GM10847 (cell line): ENCODE measurements around the gene CMIP.

ENCODE experiments used
- POLR2A ChIP-seq: IDR thresholded peaks from 2 replicates; pipeline ENCODE4 v1.6.1; 2011; ENCODE audit not compliant: insufficient read length; ENCODE audit errors: extremely low read depth

The CMIP gene

DNA sequence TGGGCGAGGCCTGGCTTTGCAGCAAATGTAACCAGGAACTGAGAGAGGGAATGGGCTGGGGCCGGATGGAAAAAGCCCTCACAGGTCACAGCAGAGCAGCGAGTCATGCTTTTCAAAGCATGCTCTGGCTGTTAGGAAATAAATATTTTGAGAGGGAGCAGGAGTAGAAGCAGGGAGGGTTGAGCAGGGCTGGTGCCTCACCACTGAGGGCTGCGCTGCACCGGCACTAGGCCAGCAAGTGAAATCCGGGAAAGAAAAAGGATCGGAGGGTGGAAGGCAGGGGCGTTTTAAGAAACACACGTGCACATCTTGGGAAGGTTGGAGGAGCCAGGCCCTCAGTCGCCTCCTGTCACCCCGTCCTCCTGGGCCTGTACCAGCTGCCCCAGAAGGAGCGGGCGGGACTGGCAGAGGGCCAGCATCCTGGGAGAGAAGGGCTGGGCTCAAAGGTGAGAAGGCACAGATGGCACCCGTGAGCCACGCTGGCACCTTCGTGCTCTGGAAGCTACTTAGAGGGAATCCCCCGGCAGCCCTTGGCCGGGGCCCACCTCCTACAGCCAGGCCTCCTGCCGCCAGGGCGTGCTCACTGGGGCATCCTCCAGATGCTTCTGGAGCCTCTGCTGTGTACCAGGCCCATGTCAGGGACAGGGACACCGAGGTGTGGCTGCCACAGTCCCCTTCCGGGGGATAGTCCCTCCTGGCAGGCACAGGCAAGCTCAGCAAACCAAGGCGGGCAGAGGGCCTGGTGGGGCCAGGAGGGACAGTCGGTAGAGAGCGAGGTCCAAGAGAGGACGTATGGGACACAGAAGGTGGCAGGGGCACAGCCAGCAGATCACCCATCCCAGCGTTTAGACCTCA lies 263.0 kb downstream of the CMIP start:
- no peak for TF ChIP-seq POLR2A

DNA sequence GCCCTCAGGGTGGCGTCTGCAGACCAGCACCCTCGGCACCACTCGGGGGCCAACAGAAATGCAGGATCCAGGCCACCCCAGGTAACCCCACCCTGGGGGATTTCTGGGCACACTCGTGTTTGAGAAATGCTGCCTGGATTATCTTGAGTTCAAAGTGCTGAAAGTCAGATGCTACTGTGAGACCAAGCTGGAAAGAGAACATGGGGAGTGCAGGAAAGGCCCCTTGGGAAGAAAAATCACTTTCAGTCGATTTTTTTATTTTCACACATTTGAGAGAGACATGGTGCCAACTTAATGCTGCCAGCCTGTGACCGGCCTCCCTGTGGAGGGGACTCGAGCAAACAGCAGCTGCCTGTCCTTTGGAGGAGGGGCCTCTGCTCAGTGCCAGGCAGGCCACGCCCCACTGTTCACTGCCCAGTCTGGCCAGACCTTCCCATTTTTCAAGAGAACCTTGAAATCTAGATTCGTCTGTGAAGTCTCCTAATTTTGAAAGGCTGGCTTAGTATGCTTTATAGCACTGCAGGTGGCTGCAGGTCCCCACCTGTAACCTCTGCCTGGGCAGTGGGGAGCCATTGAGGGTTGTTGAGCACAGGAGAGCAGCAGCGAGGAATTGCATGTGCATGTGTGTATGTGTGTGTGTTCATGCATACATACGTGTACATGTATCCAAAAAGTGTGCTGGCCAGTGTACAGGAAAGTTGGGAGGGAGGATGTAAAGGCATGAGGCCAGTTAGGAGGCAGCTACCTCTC lies 263.8 kb downstream of the CMIP start:
- TF ChIP-seq POLR2A, result no peak

DNA sequence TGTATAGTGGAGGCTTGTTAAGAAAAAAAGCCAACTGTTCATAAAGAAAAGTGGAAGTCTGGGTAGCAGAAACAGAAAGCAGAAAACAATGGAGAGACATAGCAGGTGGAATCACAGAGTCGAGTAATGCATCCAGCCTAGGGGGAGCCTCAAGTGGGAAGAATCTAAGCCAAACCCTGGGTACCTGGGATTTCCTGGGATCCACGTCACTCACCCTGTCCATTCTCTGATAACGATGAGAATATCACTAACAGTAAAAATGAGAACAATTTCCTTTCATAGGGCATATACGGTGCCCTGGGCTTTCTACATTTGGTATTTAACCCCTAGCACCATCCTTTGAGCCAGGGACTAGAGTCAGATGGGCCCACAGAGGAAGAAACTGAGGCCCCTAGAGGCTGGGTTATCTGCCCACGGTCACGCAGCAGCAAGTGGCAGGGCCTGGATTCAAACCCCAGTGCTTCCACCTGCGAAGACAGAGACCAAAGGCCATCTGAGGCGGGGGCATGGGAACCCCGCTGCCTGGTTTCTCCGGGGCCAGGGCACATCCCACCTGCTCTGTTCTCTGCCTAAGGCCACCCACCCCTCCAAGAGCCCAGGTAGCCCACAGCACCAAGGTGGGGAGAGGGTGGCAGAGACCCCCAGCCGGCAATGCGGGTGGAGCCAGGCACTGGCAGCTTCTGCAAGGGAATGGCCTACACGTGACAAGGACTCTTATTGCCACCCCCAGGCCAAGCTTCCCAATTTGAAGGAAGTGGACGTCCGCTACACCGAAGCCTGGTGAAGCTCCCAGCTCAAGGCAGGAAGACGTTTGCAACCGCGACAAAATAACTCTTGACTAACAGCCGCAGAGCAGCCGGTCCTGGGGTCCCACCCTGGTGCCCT lies 264.6 kb downstream of the CMIP start:
- TF ChIP-seq POLR2A, result no peak

DNA sequence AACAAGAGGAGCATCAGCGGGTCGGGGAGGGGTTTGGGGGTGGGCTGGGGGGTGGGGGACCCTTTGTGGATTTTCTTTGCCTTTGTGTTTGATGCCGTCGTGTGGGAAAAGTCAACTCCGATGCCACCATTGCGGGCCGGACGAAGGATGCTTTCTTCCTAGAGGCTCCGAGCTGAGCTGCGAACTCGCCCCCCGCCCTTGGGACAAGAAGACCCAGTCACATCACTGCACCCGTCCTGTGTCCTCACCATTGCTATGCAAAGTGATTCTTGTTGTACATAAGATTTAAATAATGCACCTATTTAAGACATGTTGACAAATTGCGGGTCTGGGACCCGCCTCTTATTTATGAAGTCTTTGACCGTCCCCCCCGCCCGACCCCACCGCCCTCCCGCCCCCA lies 265.4 kb downstream of the CMIP start:
- no peak for TF ChIP-seq POLR2A

DNA sequence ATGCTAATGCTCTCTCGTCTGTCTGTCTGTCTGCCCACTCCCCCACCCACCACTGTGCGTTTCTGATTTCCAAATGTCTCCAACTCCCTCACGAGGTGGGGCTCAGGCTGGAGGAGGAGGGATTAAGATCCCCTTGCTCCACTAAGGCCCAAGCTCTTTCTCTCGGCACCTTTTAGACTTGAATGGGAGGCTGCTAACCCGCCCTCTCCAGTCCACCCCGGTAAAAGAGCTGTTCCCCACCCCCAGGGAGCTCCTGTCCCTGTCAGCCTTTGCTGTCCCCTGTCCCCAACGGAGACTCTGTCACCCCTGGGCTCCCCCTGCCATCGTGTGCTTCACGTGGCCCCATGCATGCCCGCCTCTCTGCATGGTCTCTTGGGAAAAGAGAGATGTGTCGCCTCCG lies 266.0 kb downstream of the CMIP start:
- TF ChIP-seq POLR2A, result no peak

DNA sequence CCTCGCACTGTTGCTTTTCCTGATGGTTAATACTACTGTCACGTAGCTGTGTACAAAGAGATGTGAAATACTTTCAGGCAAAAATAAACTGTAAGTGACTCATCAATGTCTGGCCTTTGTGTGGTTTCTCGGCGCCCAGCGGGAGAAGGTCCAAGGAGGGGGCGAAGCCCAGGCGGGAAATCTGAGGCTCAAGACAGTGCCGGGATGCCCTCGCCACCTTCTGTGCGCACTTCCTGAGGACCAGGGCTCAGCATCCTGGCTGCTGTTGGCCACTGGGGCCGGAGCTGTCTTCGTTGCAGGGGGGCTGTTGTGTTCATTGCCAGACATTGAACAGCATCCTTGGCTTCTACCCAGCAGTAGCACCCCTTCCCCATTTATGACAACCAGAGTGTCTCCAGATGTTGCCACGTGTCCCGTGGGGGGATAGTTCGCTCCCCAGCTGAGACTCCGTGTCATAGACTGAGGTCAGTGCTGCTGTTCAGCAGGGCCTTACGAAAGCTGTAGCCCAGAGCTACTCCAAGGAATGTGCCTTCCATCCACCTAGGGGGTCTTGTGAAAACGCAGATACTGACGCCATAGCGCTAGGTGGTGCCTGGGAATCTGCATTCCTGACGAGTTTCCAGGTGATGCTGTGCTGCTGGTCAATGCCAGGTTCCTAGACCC lies 267.2 kb downstream of the CMIP start:
- TF ChIP-seq POLR2A, result no peak

DNA sequence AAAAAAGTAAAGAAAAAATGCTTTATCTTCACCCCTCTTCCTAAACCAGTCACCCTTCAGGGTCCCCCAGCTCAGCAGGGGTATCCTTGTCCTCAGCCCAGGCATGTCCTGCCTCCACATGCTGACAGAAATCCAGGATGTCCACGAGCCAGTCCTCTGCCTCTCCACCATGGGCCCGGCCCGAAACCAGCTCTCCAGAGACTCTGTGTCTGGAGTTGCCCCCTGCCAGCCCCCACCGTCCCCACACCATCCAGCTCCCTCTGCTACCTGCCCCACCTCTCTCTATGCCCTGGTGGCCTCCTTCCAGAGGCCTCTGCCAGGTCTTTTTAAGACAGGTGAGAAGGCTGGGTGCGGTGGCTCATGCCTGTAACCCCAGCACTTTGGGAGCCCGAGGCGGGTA lies 268.1 kb downstream of the CMIP start:
- TF ChIP-seq POLR2A, result no peak

DNA sequence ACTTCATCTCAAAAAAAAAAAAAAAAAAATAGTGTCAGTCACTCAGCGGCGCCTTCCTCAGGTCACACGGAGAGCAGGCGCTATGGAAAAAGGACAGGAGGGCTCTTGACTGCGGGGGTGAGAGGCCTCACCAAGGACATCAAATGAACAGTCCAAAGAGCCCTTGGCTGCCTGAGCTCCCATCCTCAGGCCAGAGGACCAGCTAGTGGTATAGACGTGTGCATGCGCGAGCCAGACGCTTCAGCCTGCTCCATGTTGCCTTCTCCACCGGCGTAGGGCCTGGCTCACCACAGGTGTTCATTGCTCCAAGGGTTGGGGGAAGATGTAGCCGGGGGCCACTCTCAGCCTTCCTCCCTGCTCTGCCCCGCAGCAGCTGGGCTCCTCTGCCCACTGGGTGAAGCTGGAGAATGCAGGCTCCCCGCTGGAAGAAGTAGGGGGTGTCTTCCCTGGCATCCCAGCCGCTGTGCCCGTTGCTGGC lies 268.7 kb downstream of the CMIP start:
- TF ChIP-seq POLR2A, result no peak

DNA sequence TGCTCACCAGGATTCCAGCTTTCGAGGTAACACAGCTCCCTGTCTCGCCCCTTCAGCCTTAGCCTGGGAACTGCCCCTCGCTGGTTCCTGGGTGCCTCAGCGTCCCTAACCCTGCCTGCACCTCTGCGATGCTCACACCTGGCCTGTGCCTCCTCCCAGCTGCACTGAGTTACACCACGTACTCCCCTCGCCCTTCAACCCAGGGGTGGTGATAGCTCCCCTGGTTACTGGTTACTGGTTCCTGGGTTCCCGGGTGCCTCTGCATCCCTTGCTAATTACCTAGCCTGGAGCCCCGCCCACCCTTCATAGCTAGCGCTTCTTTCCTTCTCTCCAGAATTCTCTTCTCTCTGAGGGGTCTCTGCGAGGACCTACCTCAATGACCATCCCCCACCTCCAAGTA lies 269.2 kb downstream of the CMIP start:
- no peak for TF ChIP-seq POLR2A

DNA sequence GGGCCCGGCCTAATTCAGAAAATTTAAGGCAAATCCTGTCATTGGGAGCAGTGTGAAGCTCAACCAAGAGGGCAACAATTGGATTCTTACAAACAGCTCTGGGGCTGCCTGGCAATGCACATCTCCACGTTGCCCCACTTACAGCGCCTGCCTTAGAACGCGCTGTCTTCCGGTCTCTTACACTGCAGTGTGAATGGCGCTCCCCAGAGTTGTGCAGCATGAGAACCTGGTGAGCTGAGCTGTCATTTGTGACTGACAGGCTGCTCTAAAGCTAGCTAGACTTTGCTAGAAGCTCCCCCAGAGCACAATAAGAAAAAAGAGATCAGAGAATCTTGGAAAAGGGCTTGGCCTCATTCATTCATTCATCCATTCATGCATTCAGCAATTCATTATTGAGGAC lies 270.0 kb downstream of the CMIP start:
- no peak for TF ChIP-seq POLR2A

DNA sequence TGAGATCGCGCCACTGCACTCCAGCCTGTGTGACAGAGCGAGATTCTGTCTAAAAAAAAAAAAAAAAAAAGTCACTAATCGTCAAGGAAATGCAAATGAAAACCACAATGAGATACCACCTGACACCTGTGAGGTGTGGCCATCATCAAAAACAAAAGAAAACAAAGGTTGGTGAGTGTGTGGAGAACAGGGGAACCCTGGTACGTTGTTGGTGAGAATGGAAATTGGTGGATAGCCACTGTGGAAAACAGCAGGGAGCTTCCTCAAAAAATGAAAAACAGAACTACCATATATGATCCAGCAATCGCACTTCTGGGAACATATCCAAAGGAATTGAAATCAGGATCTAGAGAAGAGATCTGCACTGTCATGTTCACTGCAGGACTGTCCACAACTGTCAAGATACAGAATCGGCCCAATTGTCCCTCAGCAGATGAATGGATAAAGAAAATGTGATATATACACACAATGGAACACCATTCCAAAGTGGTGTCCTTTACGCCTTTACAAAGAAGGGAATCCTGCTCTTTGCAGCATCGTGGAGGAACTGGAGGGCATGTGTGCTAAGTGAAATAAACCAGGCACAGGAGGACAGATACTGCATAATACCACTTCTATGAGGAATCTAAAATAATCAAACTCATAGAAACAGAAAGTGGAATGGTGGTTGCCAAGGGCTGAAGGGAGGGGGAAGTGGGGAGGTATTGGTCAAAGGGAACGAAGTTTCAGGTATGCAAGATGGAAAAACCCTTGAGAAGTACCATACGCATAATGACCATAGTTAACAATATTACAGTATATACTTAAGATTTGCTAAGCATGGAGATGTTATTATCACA lies 271.0 kb downstream of the CMIP start:
- TF ChIP-seq POLR2A, result no peak

DNA sequence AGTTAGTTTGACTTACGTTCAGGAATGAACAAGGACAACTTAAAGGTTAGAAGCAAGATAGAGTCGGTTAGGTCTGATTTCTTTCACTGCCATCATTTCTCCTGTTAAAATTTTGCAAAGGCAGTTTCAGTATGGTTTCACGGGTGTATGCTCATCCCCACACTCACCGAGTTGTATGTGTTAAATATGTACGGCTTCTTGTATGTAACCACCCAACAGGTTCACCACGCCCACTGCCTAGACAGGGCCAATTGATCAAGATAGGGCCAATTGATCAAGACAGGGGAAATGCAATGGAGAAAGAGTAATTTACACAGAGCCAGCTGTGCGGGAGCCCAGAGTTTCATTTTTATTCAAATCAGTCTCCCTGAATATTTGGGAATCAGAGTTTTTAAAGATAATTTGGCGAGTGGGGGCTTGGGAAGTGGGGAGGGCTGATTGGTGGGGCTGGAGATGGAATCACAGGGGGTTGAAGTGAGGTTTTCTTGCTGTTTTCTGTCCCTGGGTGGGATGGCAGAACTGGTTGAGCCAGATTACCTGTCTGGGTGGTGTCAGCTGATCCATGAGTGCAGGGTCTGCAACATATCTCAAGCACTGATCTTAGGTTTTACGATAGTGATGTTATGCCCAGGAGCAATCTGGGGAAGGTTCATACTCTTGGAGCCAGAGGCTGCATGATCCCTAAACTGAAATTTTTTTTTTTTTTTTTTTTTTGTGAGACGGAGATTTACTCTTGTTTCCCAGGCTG lies 272.0 kb downstream of the CMIP start:
- no peak for TF ChIP-seq POLR2A

DNA sequence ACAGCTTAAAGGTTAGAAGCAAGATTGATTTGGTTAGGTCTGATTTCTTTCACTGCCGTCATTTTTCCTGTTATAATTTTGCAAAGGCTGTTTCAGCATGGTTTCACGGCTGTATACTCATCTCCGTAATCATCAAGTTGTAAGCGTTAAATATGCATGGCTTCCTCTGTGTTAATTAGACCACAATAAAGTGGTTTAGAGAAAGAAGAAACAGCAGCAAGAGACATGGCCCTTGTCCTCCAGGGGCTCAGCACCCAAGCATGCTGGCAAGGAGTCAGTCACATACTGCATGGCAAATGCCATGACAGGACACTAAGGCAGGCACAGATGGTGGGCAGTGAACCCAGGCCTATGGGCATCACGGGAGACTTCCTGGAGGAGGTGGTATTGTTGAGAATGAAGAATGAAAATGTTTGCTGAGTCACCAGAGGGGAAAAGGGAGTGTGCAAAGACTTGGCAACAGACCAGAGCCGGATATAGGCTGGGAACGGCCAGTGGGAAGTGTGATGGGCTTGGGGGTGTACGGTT lies 273.1 kb downstream of the CMIP start:
- TF ChIP-seq POLR2A, result no peak
